ENCODE results near the gene MTRF1.

- TF ChIP-seq CTCF (IDR thresholded peaks at IDR 0.05; ENCODE audit: low read depth, low read length), result no peak
- TF ChIP-seq POLR2A (IDR thresholded peaks at IDR 0.05; ENCODE audit: extremely low read depth, insufficient read length), result no peak
- TF ChIP-seq, protein P1, sequence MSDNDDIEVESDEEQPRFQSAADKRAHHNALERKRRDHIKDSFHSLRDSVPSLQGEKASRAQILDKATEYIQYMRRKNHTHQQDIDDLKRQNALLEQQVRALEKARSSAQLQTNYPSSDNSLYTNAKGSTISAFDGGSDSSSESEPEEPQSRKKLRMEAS (IDR thresholded peaks at IDR 0.05; ENCODE audit: low read depth, low read length), result no peak
Measured at GRCh38 chr13:41213316-41213715, 50.1 kb downstream of the MTRF1 start.

All from NB4 (cell line).